Panc1 (cell line): Measurements from ENCODE around the gene ERMARD.

Experiments used
- POLR2AphosphoS5 ChIP-seq: IDR thresholded peaks from 2 replicates; pipeline ENCODE4 v1.6.1; 2012; ENCODE audit warnings: mild to moderate bottlenecking, low read depth, low read length, moderate library complexity
- TCF7L2 ChIP-seq: IDR thresholded peaks from 2 replicates; pipeline ENCODE4 v1.6.1; 2011; ENCODE audit warnings: mild to moderate bottlenecking, low read depth, low read length, inconsistent platforms
- TF ChIP-seq, protein P1 (sequence below), 2 experiments: IDR thresholded peaks; 2 replicates each; pipeline ENCODE4 v1.6.1; 2011 to 2012; ENCODE audit warnings: low read depth in 2 of 2, control low read depth in 1 of 2, low read length in 1 of 2, mild to moderate bottlenecking in 1 of 2, moderate library complexity in 1 of 2; ENCODE audit not compliant: insufficient read depth in 1 of 2
- TF ChIP-seq, protein P2 (sequence below): fragments of 450-650 bp; IDR thresholded peaks from 2 replicates; pipeline ENCODE4 v1.5.1; 2017; ENCODE audit warnings: mild to moderate bottlenecking

DNA sequence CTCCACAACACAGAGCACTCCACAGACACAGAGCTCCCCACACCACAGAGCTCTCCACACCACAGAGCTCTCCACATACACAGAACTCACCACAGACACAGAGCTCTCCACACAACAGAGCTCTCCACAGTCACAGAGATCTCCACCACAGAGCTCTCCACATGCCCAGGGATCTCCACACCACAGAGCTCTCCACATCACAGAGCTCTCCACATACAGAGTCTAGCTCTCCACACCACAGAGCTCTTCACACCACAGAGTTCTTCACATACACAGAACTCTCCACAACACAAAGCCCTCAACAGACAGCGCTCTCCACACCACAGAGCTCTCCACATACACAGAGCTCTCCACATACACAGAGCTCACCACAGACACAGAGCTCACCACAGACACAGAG lies 55.3 kb downstream of the ERMARD start:
- TF ChIP-seq, protein P1, sequence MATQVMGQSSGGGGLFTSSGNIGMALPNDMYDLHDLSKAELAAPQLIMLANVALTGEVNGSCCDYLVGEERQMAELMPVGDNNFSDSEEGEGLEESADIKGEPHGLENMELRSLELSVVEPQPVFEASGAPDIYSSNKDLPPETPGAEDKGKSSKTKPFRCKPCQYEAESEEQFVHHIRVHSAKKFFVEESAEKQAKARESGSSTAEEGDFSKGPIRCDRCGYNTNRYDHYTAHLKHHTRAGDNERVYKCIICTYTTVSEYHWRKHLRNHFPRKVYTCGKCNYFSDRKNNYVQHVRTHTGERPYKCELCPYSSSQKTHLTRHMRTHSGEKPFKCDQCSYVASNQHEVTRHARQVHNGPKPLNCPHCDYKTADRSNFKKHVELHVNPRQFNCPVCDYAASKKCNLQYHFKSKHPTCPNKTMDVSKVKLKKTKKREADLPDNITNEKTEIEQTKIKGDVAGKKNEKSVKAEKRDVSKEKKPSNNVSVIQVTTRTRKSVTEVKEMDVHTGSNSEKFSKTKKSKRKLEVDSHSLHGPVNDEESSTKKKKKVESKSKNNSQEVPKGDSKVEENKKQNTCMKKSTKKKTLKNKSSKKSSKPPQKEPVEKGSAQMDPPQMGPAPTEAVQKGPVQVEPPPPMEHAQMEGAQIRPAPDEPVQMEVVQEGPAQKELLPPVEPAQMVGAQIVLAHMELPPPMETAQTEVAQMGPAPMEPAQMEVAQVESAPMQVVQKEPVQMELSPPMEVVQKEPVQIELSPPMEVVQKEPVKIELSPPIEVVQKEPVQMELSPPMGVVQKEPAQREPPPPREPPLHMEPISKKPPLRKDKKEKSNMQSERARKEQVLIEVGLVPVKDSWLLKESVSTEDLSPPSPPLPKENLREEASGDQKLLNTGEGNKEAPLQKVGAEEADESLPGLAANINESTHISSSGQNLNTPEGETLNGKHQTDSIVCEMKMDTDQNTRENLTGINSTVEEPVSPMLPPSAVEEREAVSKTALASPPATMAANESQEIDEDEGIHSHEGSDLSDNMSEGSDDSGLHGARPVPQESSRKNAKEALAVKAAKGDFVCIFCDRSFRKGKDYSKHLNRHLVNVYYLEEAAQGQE (IDR thresholded peaks at IDR 0.05; ENCODE audit: insufficient read depth in 1 of 2, low read depth in 2 of 2, low read length in 1 of 2) = no peak
- TF ChIP-seq POLR2AphosphoS5 = no peak
- TF ChIP-seq, protein P2, sequence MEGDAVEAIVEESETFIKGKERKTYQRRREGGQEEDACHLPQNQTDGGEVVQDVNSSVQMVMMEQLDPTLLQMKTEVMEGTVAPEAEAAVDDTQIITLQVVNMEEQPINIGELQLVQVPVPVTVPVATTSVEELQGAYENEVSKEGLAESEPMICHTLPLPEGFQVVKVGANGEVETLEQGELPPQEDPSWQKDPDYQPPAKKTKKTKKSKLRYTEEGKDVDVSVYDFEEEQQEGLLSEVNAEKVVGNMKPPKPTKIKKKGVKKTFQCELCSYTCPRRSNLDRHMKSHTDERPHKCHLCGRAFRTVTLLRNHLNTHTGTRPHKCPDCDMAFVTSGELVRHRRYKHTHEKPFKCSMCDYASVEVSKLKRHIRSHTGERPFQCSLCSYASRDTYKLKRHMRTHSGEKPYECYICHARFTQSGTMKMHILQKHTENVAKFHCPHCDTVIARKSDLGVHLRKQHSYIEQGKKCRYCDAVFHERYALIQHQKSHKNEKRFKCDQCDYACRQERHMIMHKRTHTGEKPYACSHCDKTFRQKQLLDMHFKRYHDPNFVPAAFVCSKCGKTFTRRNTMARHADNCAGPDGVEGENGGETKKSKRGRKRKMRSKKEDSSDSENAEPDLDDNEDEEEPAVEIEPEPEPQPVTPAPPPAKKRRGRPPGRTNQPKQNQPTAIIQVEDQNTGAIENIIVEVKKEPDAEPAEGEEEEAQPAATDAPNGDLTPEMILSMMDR = no peak
- no peak for TF ChIP-seq TCF7L2
